Caco-2 (cell line): Measurements from ENCODE around the gene TEX12. TPM values are rescaled to one million over a fixed set of nuclear protein-coding genes. Genes with fewer than 3 reads are reported as not detected.

Experiments
- BruUV-seq: library from RNA; stranded (reverse); fragments of 400-500 nt; replicated peaks from 2 replicates; lab custom pipeline; 2021; lab: Mats Ljungman, UMichigan
- CTCF ChIA-PET: fragments of 300-600 bp; sonication (Branson Sonifier 250); formaldehyde crosslinking; loops from one replicate; lab custom pipeline; 2022; ENCODE audit warnings: antibody characterized with exemption; lab: Charles Lee
- POLR2A ChIA-PET: fragments of 300-600 bp; sonication (Branson Sonifier 250); formaldehyde crosslinking; loops from one replicate; lab custom pipeline; 2022; ENCODE audit warnings: antibody characterized with exemption; lab: Charles Lee
- DNase-seq, 2 experiments: peaks; one replicate each; pipeline versions ENCODE4 v3.0.0 to v3.0.0-alpha.2; 2020 to 2022
- H3K27me3 ChIP-seq: replicated peaks from 2 replicates; pipeline ENCODE4 v1.6.0; 2011; ENCODE audit warnings: low read length; ENCODE audit not compliant: control insufficient read depth, insufficient read depth
- H3K36me3 ChIP-seq: 2 replicates; pipeline ENCODE4 v1.5.1; 2011; ENCODE audit warnings: low read length; ENCODE audit not compliant: control insufficient read depth, insufficient read depth
- H3K4me1 ChIP-seq: fragments of 250-450 bp; sonication (Bioruptor Pico); 2 replicates; pipeline ENCODE4 v1.5.1; 2020; ENCODE audit warnings: mild to moderate bottlenecking
- H3K4me3 ChIP-seq: 2 replicates; pipeline ENCODE4 v1.5.1; 2011; ENCODE audit warnings: low read depth, mild to moderate bottlenecking, control low read depth, low read length
- H3K9me3 ChIP-seq: fragments of 250-450 bp; sonication (Bioruptor Pico); 2 replicates; pipeline ENCODE4 v1.5.1; 2020; ENCODE audit warnings: mild to moderate bottlenecking, moderate library complexity
- H3K27ac Mint-ChIP-seq: one replicate; pipeline ENCODE4 v1.8.0; 2022; ENCODE audit warnings: mixed read lengths; ENCODE audit not compliant: unreplicated experiment
- H3K27me3 Mint-ChIP-seq: one replicate; pipeline ENCODE4 v1.8.0; 2022; ENCODE audit warnings: mixed read lengths; ENCODE audit not compliant: insufficient read depth, unreplicated experiment
- H3K36me3 Mint-ChIP-seq: one replicate; pipeline ENCODE4 v1.8.0; 2022; ENCODE audit warnings: mild to moderate bottlenecking, mixed read lengths; ENCODE audit not compliant: insufficient read depth, unreplicated experiment
- H3K4me1 Mint-ChIP-seq: one replicate; pipeline ENCODE4 v1.8.0; 2022; ENCODE audit warnings: low read depth, mixed read lengths; ENCODE audit not compliant: unreplicated experiment
- H3K4me3 Mint-ChIP-seq: one replicate; pipeline ENCODE4 v1.8.0; 2022; ENCODE audit warnings: mild to moderate bottlenecking, moderate library complexity, mixed read lengths; ENCODE audit not compliant: unreplicated experiment
- H3K9me3 Mint-ChIP-seq: one replicate; pipeline ENCODE4 v1.8.0; 2022; ENCODE audit warnings: mixed read lengths; ENCODE audit not compliant: unreplicated experiment
- intact Hi-C: fragments of 100-400 bp; cut with micrococcal nuclease; formaldehyde crosslinking; loops from one replicate; pipeline ENCODE4 v1.10.0; 2022; ENCODE audit not compliant: unreplicated experiment
- total RNA-seq: library from RNA; stranded (reverse); gene quantifications from 2 replicates; pipeline ENCODE4 v1.2.3, GENCODE V29; 2022
- TF ChIP-seq, protein P1 (sequence below), 2 experiments: fragments of 200-600 bp in 1 of 2; IDR thresholded peaks; 1 replicate in 1 of 2; 2 replicates in 1 of 2; pipeline versions ENCODE4 v1.5.1 to v1.8.0; 2011 to 2022; ENCODE audit warnings: antibody characterized with exemption in 1 of 2, control low read depth in 1 of 2, inconsistent platforms in 1 of 2, low read depth in 1 of 2, low read length in 1 of 2, mild to moderate bottlenecking in 1 of 2, moderate library complexity in 1 of 2; ENCODE audit not compliant: insufficient read depth in 1 of 2, severe bottlenecking in 1 of 2, unreplicated experiment in 1 of 2

TEX12 gene
- total RNA-seq, 1 experiment from 2014 or later: not detected

DNA sequence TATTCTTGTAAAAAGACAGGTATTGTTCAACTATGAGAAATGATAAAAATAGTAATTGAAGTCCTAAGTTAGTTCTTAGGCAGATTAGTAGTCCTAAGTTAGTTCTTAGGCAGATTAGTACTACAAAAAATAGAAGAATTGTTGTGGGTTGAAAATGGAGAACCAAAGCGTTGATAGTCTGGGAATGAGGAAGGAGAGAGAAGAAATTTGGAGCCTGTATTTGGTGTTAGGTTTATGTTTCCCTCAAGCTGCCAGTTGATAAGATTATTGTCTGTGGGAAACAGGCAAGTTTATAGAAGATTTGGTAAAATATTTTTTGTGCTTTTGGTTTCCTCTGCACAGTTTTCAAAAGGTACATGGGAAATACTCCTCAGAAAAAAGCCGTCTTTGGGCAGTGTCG, 11.8 kb downstream of the TEX12 start:
- intact Hi-C loops: no loop called here
- H3K36me3 Mint-ChIP-seq: peaks cover 6% of the 10 kb centered on the region
- H3K4me1 Mint-ChIP-seq: peaks cover 21% of the 10 kb centered on the region
- H3K27me3 Mint-ChIP-seq: peaks cover 14% of the 10 kb centered on the region
- no peak for DNase-seq
- H3K4me1 ChIP-seq: peaks cover 14% of the 10 kb centered on the region
- TF ChIP-seq, protein P1, sequence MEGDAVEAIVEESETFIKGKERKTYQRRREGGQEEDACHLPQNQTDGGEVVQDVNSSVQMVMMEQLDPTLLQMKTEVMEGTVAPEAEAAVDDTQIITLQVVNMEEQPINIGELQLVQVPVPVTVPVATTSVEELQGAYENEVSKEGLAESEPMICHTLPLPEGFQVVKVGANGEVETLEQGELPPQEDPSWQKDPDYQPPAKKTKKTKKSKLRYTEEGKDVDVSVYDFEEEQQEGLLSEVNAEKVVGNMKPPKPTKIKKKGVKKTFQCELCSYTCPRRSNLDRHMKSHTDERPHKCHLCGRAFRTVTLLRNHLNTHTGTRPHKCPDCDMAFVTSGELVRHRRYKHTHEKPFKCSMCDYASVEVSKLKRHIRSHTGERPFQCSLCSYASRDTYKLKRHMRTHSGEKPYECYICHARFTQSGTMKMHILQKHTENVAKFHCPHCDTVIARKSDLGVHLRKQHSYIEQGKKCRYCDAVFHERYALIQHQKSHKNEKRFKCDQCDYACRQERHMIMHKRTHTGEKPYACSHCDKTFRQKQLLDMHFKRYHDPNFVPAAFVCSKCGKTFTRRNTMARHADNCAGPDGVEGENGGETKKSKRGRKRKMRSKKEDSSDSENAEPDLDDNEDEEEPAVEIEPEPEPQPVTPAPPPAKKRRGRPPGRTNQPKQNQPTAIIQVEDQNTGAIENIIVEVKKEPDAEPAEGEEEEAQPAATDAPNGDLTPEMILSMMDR (IDR thresholded peaks at IDR 0.05; ENCODE audit: insufficient read depth in 1 of 2, low read depth in 1 of 2, low read length in 1 of 2, severe bottlenecking in 1 of 2, unreplicated experiment in 1 of 2): no peak
- ChIA-PET POLR2A (no interaction called here), CTCF (no interaction called here)
- H3K27ac Mint-ChIP-seq: no peak overlapping the region
- BruUV-seq: no TSS peak
- no peaks in the 10 kb centered on the region for H3K36me3 ChIP-seq
- H3K9me3 ChIP-seq: no peaks in the 10 kb centered on the region
- no peaks in the 10 kb centered on the region for H3K9me3 Mint-ChIP-seq
- H3K4me3 ChIP-seq: no peak overlapping the region
- no peaks in the 10 kb centered on the region for H3K27me3 ChIP-seq
- no peak overlapping the region for H3K4me3 Mint-ChIP-seq

DNA sequence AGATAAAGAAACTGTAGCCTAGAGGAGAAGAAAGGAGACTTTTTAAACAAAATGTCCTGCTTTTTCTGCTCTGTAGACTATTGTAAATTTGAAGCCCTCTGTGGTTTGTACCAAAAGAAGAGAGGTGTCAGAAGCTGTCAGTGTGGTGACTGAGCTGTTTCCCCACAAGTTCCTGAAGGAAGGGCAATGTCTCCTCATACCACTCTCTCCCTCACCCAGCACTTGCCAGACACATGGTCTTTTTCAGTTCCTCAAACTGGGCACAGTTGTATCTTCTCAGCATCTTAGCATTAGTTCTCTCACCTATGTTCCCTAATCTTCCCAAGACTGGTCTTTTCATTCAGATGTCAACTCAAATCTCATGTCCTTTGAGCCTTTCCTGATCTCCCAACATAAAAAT, 12.4 kb downstream of the TEX12 start:
- peaks cover 14% of the 10 kb centered on the region for H3K4me1 ChIP-seq
- intact Hi-C loops: no loop called here
- no peak overlapping the region for H3K4me3 ChIP-seq
- CTCF ChIA-PET: no interaction called here
- no peaks in the 10 kb centered on the region for H3K9me3 ChIP-seq
- Mint-ChIP-seq H3K4me3 (no peak overlapping the region), H3K4me1 (peaks cover 19% of the 10 kb centered on the region), H3K27me3 (peaks cover 14% of the 10 kb centered on the region), H3K36me3 (peaks cover 6% of the 10 kb centered on the region), H3K27ac (no peak overlapping the region), H3K9me3 (no peaks in the 10 kb centered on the region)
- no peaks in the 10 kb centered on the region for H3K27me3 ChIP-seq
- POLR2A ChIA-PET: no interaction called here
- no peaks in the 10 kb centered on the region for H3K36me3 ChIP-seq
- TF ChIP-seq, protein P1 (IDR thresholded peaks at IDR 0.05; ENCODE audit: insufficient read depth in 1 of 2, low read depth in 1 of 2, low read length in 1 of 2, severe bottlenecking in 1 of 2, unreplicated experiment in 1 of 2): no peak
- BruUV-seq: no TSS peak
- DNase-seq: no peak

DNA sequence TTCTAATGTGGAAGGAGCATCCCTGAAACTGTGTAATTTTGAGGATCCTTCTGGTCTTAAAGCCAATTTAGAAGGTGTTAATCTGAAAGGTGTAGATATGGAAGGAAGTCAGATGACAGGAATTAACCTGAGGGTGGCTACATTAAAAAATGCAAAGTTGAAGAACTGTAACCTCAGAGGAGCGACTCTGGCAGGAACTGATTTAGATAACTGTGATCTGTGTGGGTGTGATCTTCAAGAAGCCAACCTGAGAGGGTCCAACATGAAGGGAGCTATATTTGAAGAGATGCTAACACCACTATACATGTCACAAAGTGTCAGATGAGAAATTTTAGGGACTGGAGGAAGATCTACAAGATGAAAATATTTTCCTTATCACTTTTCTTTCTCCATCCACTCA, 15.7 kb downstream of the TEX12 start:
- intact Hi-C loops: no loop called here
- Mint-ChIP-seq H3K27me3 (peaks cover 9% of the 10 kb centered on the region), H3K4me3 (no peak overlapping the region), H3K4me1 (no peaks in the 10 kb centered on the region), H3K36me3 (no peaks in the 10 kb centered on the region), H3K27ac (no peak overlapping the region), H3K9me3 (no peaks in the 10 kb centered on the region)
- no TSS peak for BruUV-seq
- Histone ChIP-seq H3K9me3 (no peaks in the 10 kb centered on the region), H3K4me1 (no peaks in the 10 kb centered on the region), H3K36me3 (no peaks in the 10 kb centered on the region), H3K4me3 (no peak overlapping the region), H3K27me3 (no peaks in the 10 kb centered on the region)
- no peak for DNase-seq
- ChIA-PET POLR2A (no interaction called here), CTCF (no interaction called here)
- TF ChIP-seq, protein P1 (IDR thresholded peaks at IDR 0.05; ENCODE audit: insufficient read depth in 1 of 2, low read depth in 1 of 2, low read length in 1 of 2, severe bottlenecking in 1 of 2, unreplicated experiment in 1 of 2): no peak
